Activated naive CD4-positive, alpha-beta T cell treated with anti-CD3 and anti-CD28 coated beads, Interleukin-2, amount 10 ng/mL, durations not matched to agents 7 days and 5 days (primary cell): ENCODE results near the gene DRGX.

ENCODE experiments used
- CTCF ChIA-PET: fragments of 350-600 bp; sonication (Branson Sonifier 250); formaldehyde crosslinking; loops from one replicate; lab custom pipeline; 2021; ENCODE audit warnings: antibody characterized with exemption; lab: Charles Lee
- DNase-seq: peaks from one replicate; pipeline ENCODE4 v3.0.0-alpha.2; 2020
- H3K27ac Mint-ChIP-seq: one replicate; pipeline ENCODE4 v1.8.0; 2021; ENCODE audit warnings: mild to moderate bottlenecking, moderate library complexity, mixed read lengths
- H3K27me3 Mint-ChIP-seq: one replicate; pipeline ENCODE4 v1.8.0; 2021; ENCODE audit warnings: mild to moderate bottlenecking, mixed read lengths
- H3K36me3 Mint-ChIP-seq: one replicate; pipeline ENCODE4 v1.8.0; 2021; ENCODE audit warnings: mixed read lengths
- H3K4me1 Mint-ChIP-seq: one replicate; pipeline ENCODE4 v1.8.0; 2021; ENCODE audit warnings: mixed read lengths
- H3K4me3 Mint-ChIP-seq: one replicate; pipeline ENCODE4 v1.8.0; 2021; ENCODE audit warnings: mild to moderate bottlenecking, moderate library complexity, mixed read lengths
- H3K9me3 Mint-ChIP-seq: one replicate; pipeline ENCODE4 v1.8.0; 2021; ENCODE audit warnings: mixed read lengths

Gene DRGX

GRCh38 chr10:49415846-49416245 lies 20.0 kb upstream of the DRGX start:
- Mint-ChIP-seq H3K27ac (no peak overlapping the region), H3K36me3 (no peaks in the 10 kb centered on the region), H3K27me3 (peaks cover 25% of the 10 kb centered on the region), H3K4me1 (no peaks in the 10 kb centered on the region), H3K4me3 (no peak overlapping the region), H3K9me3 (no peaks in the 10 kb centered on the region)
- CTCF ChIA-PET, result interaction anchor here (0.9 to 1.7 kb wide), 3 partner anchors 8 to 758 kb away, joined by 3 to 9 read pairs (median 4); no protein-coding TSS in a partner anchor
- no peak for DNase-seq

GRCh38 chr10:49415109-49415508 lies 19.2 kb upstream of the DRGX start:
- DNase-seq, result no peak
- Mint-ChIP-seq H3K27me3 (peaks cover 32% of the 10 kb centered on the region), H3K9me3 (no peaks in the 10 kb centered on the region), H3K36me3 (no peaks in the 10 kb centered on the region), H3K4me1 (no peaks in the 10 kb centered on the region), H3K27ac (no peak overlapping the region), H3K4me3 (no peak overlapping the region)
- CTCF ChIA-PET, result interaction anchor here (1.0 to 1.7 kb wide), 2 partner anchors 8 to 97 kb away, joined by 3 to 9 read pairs; no protein-coding TSS in a partner anchor

GRCh38 chr10:49414496-49414895 lies 18.6 kb upstream of the DRGX start:
- Mint-ChIP-seq H3K36me3 (no peaks in the 10 kb centered on the region), H3K9me3 (no peaks in the 10 kb centered on the region), H3K27ac (no peak overlapping the region), H3K4me1 (no peaks in the 10 kb centered on the region), H3K27me3 (peaks cover 38% of the 10 kb centered on the region), H3K4me3 (no peak overlapping the region)
- CTCF ChIA-PET, result no interaction called here
- no peak for DNase-seq

GRCh38 chr10:49412571-49412970 lies 16.7 kb upstream of the DRGX start:
- no peak for DNase-seq
- Mint-ChIP-seq H3K4me1 (no peaks in the 10 kb centered on the region), H3K36me3 (no peaks in the 10 kb centered on the region), H3K4me3 (no peak overlapping the region), H3K9me3 (no peaks in the 10 kb centered on the region), H3K27ac (no peak overlapping the region), H3K27me3 (peaks cover 55% of the 10 kb centered on the region)
- CTCF ChIA-PET, result interaction anchor here (0.6 to 8.1 kb wide), 3 partner anchors 100 to 117 kb away, joined by 3 to 176 read pairs (median 7); no protein-coding TSS in a partner anchor

- no peak overlapping the region for H3K27ac Mint-ChIP-seq
- no peaks in the 10 kb centered on the region for H3K4me1 Mint-ChIP-seq
- DNase-seq, result no peak
- peaks cover 66% of the 10 kb centered on the region for H3K27me3 Mint-ChIP-seq
- no peaks in the 10 kb centered on the region for H3K36me3 Mint-ChIP-seq
- CTCF ChIA-PET, result interaction anchor here (0.6 to 8.1 kb wide), 3 partner anchors 102 to 115 kb away, joined by 3 to 176 read pairs (median 6); no protein-coding TSS in a partner anchor
- no peak overlapping the region for H3K4me3 Mint-ChIP-seq
- no peaks in the 10 kb centered on the region for H3K9me3 Mint-ChIP-seq
Observed at GRCh38 chr10:49410365-49411074, 14.6 kb upstream of the DRGX start.

GRCh38 chr10:49409755-49410154 lies 13.9 kb upstream of the DRGX start:
- CTCF ChIA-PET, result interaction anchor here (1.1 to 8.1 kb wide), 2 partner anchors 103 to 110 kb away, joined by 6 to 176 read pairs; no protein-coding TSS in a partner anchor
- H3K27ac Mint-ChIP-seq, result no peak overlapping the region
- H3K36me3 Mint-ChIP-seq, result no peaks in the 10 kb centered on the region
- no peaks in the 10 kb centered on the region for H3K9me3 Mint-ChIP-seq
- H3K4me3 Mint-ChIP-seq, result no peak overlapping the region
- peaks cover 68% of the 10 kb centered on the region for H3K27me3 Mint-ChIP-seq
- DNase-seq, result no peak
- no peaks in the 10 kb centered on the region for H3K4me1 Mint-ChIP-seq

- Mint-ChIP-seq H3K9me3 (no peaks in the 10 kb centered on the region), H3K4me1 (no peaks in the 10 kb centered on the region), H3K27me3 (peaks cover 77% of the 10 kb centered on the region), H3K27ac (no peak overlapping the region), H3K4me3 (no peak overlapping the region), H3K36me3 (no peaks in the 10 kb centered on the region)
- CTCF ChIA-PET, result interaction anchor here (1.2 to 8.1 kb wide), 16 partner anchors 7 to 751 kb away, joined by 3 to 176 read pairs (median 6); partner anchors contain the start of gene ERCC6
- peak; percentile 28 for DNase-seq
Observed at GRCh38 chr10:49408519-49409306, 12.8 kb upstream of the DRGX start.

- H3K9me3 Mint-ChIP-seq, result no peaks in the 10 kb centered on the region
- peak; percentile 84 for DNase-seq
- no peak overlapping the region for H3K4me3 Mint-ChIP-seq
- H3K27me3 Mint-ChIP-seq, result peaks cover 84% of the 10 kb centered on the region
- no peaks in the 10 kb centered on the region for H3K36me3 Mint-ChIP-seq
- H3K27ac Mint-ChIP-seq, result no peak overlapping the region
- H3K4me1 Mint-ChIP-seq, result no peaks in the 10 kb centered on the region
- CTCF ChIA-PET, result interaction anchor here (0.7 to 8.1 kb wide), 29 partner anchors 8 to 750 kb away, joined by 3 to 176 read pairs (median 4); partner anchors contain the start of gene ERCC6
Observed at GRCh38 chr10:49407552-49408137, 11.8 kb upstream of the DRGX start.

GRCh38 chr10:49407151-49407550 lies 11.3 kb upstream of the DRGX start:
- H3K27ac Mint-ChIP-seq, result no peak overlapping the region
- no peak overlapping the region for H3K4me3 Mint-ChIP-seq
- CTCF ChIA-PET, result interaction anchor here (0.7 to 8.1 kb wide), 26 partner anchors 8 to 749 kb away, joined by 3 to 176 read pairs (median 4); partner anchors contain the start of gene ERCC6
- H3K9me3 Mint-ChIP-seq, result no peaks in the 10 kb centered on the region
- H3K36me3 Mint-ChIP-seq, result no peaks in the 10 kb centered on the region
- H3K4me1 Mint-ChIP-seq, result no peaks in the 10 kb centered on the region
- peaks cover 84% of the 10 kb centered on the region for H3K27me3 Mint-ChIP-seq
- no peak for DNase-seq

- H3K27me3 Mint-ChIP-seq, result peaks cover 73% of the 10 kb centered on the region
- no peak overlapping the region for H3K27ac Mint-ChIP-seq
- DNase-seq, result no peak
- CTCF ChIA-PET, result interaction anchor here (3.2 kb wide), 1 partner anchor 107 kb away, joined by 11 read pairs; no protein-coding TSS in a partner anchor
- no peaks in the 10 kb centered on the region for H3K9me3 Mint-ChIP-seq
- H3K36me3 Mint-ChIP-seq, result no peaks in the 10 kb centered on the region
- H3K4me3 Mint-ChIP-seq, result no peak overlapping the region
- H3K4me1 Mint-ChIP-seq, result no peaks in the 10 kb centered on the region
Observed at GRCh38 chr10:49404321-49404878, 8.5 kb upstream of the DRGX start.

- no peak for DNase-seq
- Mint-ChIP-seq H3K27ac (peak overlapping the region; percentile 42), H3K27me3 (peaks cover 73% of the 10 kb centered on the region), H3K36me3 (no peaks in the 10 kb centered on the region), H3K9me3 (no peaks in the 10 kb centered on the region), H3K4me3 (no peak overlapping the region), H3K4me1 (peaks cover 4% of the 10 kb centered on the region)
- CTCF ChIA-PET, result interaction anchor here (3.2 kb wide), 1 partner anchor 108 kb away, joined by 11 read pairs; no protein-coding TSS in a partner anchor
Observed at GRCh38 chr10:49403363-49403762, 7.5 kb upstream of the DRGX start.

GRCh38 chr10:49400365-49400764 lies 4.5 kb upstream of the DRGX start:
- no peak for DNase-seq
- H3K36me3 Mint-ChIP-seq, result peaks cover 1% of the 10 kb centered on the region
- peaks cover 10% of the 10 kb centered on the region for H3K4me1 Mint-ChIP-seq
- H3K27me3 Mint-ChIP-seq, result peaks cover 81% of the 10 kb centered on the region
- CTCF ChIA-PET, result interaction anchor here (1.2 to 1.6 kb wide), 2 partner anchors 7 to 744 kb away, joined by 3 to 6 read pairs; no protein-coding TSS in a partner anchor
- H3K9me3 Mint-ChIP-seq, result no peaks in the 10 kb centered on the region
- H3K27ac Mint-ChIP-seq, result no peak overlapping the region
- no peak overlapping the region for H3K4me3 Mint-ChIP-seq

GRCh38 chr10:49398986-49399385 lies 3.1 kb upstream of the DRGX start:
- DNase-seq, result no peak
- Mint-ChIP-seq H3K9me3 (no peaks in the 10 kb centered on the region), H3K4me1 (peaks cover 10% of the 10 kb centered on the region), H3K27ac (no peak overlapping the region), H3K4me3 (no peak overlapping the region), H3K36me3 (peaks cover 1% of the 10 kb centered on the region), H3K27me3 (peaks cover 84% of the 10 kb centered on the region)
- CTCF ChIA-PET, result interaction anchor here (0.7 to 1.6 kb wide), 2 partner anchors 9 to 114 kb away, joined by 3 to 6 read pairs; no protein-coding TSS in a partner anchor
